ENCODE data around the gene SETDB1.
A peak's percentile ranks its signal among the peaks of the same experiment; 100 is the strongest.

The SETDB1 gene

GRCh38 chr1:150944856-150945255, 18.7 kb downstream of the SETDB1 start:
- DNase-seq = no peak

DNA sequence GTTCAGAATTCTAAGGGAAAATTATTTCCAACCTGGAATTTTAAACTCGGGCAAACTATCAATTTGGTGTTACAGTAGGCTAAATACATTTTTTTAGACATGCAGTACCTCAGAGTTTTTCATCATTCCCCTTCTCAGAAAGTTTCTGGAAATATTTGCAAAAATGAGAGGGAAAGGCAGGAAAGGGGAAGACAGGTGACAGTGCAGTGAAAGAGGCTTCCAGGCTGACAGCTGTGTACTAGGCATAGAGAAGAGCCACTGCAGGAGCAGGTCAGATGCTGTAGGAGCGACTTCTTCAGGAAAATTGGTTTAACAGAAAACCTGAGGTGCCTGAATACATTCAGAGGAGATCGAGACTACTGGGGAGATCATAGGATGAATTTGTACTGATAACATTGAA, 28.5 kb downstream of the SETDB1 start:
- no peak for DNase-seq

DNA sequence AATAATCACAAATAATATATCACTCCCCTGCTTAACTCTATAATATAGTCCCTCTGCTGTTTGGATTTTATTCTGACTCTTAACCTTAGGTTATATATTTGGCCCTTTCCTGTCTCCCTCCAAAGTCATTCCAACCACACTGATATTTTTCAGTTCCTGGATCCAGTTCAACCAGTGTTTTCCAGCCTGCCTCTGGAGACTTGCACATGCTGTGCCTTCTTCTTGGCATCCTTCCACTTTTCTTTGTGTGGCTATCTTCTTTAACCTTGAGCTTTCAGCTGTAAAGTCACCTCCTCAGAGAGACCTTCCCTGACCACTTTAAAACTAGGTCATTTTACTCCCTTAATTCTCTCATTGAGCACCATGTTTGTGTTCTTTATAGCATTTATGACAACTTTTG, 29.1 kb downstream of the SETDB1 start:
- no peak for DNase-seq

- no peak for DNase-seq
Observed at GRCh38 chr1:150957666-150958065, 31.5 kb downstream of the SETDB1 start.

DNA sequence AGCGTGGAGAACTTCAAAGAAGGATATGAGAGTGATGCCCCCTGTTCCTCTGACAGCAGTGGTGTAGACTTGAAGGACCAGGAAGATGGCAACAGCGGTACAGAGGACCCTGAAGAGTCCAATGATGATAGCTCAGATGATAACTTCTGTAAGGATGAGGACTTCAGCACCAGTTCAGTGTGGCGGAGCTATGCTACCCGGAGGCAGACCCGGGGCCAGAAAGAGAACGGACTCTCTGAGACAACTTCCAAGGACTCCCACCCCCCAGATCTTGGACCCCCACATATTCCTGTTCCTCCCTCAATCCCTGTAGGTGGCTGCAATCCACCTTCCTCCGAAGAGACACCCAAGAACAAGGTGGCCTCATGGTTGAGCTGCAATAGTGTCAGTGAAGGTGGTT, 34.5 kb downstream of the SETDB1 start:
- DNase-seq = no peak

DNA sequence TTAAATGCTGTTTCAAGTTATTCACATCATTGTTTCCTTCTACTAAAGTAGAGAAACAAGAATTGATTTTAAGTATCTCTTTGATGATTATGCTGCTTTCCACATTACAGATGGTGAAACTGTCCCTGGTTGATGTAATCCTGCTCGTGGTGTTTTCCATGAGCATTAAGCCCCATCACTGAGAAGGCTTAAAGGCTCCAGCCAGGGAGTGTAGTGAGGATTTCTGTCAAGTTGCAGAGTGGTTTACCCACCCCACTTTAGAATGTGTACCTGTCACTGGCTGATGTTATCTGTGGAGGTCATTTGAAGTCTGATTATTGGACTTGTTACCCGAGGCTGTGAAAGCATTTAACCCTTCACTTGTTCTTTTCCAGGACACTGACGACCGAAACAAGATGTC, 35.6 kb downstream of the SETDB1 start:
- no peak for DNase-seq

- no peak for DNase-seq
Observed at GRCh38 chr1:150963321-150964163, 37.4 kb downstream of the SETDB1 start.

- no peak for DNase-seq
Observed at GRCh38 chr1:150964164-150964489, 38.0 kb downstream of the SETDB1 start.

DNA sequence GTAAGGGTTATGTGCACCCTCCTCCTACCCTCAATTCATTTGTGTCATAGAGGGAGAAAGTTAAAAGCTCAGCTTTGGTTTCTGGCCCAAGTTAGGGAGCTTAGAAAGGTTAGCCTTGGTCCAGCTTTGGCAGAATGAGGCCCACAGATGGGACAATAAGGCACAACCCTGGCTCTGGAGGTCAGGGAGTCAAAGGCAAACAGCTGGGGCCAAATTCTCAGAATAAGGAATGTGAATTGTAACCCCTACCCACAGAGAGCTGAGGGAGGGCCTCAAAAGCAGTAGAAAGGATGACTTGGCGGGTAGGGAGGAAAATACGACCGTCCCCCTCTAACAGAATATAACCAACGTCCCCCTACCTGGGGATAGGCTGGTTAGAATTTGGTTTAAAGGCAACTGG, 39.4 kb downstream of the SETDB1 start:
- DNase-seq = no peak

- no peak for DNase-seq
Observed at GRCh38 chr1:150966011-150966410, 39.8 kb downstream of the SETDB1 start.

DNA sequence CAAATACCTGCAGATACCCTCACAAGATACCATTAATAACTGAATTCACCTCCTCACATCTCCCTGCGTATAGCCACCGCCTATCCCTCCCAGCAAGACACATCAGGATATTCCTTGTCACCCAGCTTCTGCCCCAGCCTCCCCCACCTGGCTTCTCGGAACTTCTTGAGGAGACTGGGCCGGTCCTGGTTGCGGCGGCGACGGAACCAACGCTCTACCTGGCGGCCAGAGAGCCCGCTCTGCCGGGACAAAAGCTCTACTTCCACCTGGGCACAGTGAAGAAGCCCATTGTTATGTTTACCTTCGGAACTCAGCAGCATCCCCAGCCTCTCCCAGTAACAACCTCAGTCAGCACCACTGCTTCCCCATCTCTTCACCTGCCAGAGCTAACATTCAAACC, 41.8 kb downstream of the SETDB1 start:
- DNase-seq = no peak

GRCh38 chr1:150968491-150968890, 42.3 kb downstream of the SETDB1 start:
- DNase-seq = no peak

- DNase-seq = no peak
Observed at GRCh38 chr1:150969626-150970025, 43.5 kb downstream of the SETDB1 start.

GRCh38 chr1:150970808-150971582, 44.8 kb downstream of the SETDB1 start:
- no peak for DNase-seq

DNA sequence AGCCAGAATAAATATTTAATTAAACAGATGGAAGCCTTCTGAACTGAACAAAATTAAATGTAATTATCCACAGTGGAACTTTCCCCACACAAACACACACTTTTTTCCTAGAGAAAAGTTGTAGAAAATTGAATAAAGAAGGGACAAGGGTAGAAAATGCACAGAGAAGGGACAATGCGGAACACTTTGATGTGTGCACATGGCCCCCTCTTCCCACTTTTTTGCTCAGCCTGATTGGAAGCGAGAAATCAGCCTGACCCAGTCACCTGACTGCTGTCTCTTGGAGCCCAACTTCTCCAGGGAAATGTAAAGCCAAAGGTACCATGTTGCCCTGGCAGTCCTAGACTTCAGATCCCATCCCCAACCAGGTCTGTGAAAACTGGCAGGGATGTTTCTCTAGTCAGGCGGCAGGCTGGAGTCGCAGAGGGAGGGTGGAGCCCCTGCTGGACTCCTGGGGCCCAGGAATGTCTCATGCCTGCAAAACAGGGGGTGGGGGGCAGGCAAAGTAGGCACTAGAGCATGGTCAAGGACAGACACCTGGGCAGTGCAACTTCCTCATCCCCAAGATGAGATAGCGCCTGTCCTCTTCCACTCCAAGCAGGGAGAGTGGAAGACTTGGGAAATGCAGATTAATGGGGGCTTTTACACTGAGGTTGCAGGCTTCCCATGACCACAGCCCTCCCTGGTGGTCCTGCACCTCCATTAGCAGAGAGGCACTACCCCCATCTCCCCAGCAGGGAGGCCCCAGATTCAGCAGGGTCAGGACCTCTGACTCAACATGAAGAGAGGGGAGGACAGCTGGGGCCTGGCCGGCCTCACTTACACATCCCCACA, 45.6 kb downstream of the SETDB1 start:
- DNase-seq = no peak

- DNase-seq = no peak
Observed at GRCh38 chr1:150972417-150972940, 46.3 kb downstream of the SETDB1 start.

- no peak for DNase-seq
Observed at GRCh38 chr1:150973258-150973835, 47.2 kb downstream of the SETDB1 start.

DNA sequence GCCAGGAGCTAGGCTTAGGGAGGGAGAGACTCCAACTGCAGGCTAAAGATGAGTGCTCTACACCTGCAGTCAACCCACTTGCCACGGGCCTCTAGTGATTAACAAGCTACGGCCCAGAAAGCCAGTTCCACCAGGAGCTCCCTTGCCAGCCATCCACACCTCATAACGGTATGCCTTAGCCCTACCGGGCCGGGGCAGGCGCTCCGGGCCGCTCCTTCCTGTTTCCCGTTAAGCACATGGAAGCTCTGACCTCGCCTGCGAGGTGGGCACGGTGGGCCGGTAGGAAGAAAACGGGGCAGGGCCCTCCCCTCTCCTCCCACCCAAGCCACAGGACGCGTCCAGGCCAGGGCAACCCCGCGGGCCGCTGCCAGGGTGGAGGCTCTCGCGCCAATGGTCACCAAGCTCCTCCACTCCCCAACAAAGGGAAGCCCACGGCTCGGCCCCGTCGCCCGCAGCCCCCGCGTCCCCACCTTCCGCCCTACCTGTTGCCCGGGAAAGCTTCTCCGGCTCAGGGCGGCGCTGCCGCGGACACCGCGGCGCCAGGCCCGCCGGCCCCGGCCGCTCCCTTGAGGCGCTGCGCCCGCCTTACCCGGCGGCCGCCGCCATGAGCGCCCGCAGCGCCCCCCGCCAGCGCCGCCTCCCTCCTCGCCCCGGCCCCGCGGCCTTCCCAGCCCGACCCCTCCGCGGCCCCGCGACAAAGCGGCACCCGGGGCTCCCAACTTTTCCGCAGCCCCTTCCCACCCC, 47.8 kb downstream of the SETDB1 start:
- peak; percentile 6 to 67 (median 50) for DNase-seq

DNA sequence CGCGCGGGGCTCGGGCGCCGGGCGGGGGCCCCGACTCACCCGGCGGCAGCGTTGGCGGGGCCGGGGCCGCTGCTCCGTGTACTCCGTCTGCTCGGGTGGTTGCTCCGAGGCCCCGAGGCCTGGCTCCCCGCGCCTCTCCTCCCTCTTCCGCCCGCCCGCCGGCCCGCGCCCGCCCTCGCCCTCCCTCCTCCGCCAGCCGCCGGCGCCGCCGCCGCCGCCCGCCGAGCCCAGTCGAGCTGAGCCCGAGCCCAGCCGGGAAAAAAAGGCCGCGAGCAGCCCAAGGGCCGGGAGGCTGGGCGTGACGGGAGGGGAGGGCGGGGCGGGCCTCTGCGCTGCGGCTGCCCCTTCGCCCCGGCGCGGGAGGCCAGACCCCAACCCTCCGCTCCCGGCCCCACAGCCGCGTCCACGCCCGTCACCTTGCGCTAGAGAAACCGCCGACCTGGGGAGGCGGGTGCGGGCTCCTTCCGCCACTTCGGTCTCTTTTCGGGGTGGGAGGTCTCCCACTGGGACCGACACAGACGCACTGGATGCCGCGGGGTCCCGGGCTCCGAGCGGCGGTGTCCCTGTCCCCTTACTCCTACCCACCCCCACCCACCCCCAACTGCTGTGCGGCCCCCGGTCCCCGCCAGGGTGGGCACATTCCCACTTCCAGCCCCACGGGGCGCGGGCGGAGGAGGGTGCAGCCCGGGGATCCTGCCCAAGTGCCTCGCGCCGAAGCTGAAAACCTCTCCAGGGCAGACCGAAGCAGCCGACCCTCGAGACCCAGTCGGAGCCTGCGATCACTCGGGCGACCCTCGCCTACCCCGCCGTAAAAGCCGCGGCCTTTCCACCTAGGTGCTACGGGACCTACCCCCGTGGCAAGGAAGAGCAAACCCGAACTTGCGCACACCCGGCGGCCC, 48.7 kb downstream of the SETDB1 start, which contains the start of gene CERS2:
CERS2 (minus strand) TSS at position 256 of the 899 bp plus-strand sequence. CDS start 5,745 bp downstream, outside the sequence.
- peak; percentile 67 to 81 (median 74) for DNase-seq

- DNase-seq = no peak
Observed at GRCh38 chr1:150976401-150976821, 50.2 kb downstream of the SETDB1 start.

All from stimulated activated naive CD4-positive, alpha-beta T cell (primary cell).